AG10803 (cell line): ENCODE results near the gene RPL13.

Experiments used
- DNase-seq: peaks from one replicate; pipeline ENCODE4 v3.0.0; 2010; ENCODE audit warnings: low read depth
- H3K4me3 ChIP-seq: 2 replicates; pipeline ENCODE4 v1.5.1; 2011; ENCODE audit warnings: mild to moderate bottlenecking, low read length, control low read depth
- CTCF ChIP-seq: conservative IDR thresholded peaks from 2 replicates; pipeline ENCODE4 v1.5.1; 2011; ENCODE audit warnings: mild to moderate bottlenecking, low read length, control low read depth, inconsistent platforms

The RPL13 gene

DNA sequence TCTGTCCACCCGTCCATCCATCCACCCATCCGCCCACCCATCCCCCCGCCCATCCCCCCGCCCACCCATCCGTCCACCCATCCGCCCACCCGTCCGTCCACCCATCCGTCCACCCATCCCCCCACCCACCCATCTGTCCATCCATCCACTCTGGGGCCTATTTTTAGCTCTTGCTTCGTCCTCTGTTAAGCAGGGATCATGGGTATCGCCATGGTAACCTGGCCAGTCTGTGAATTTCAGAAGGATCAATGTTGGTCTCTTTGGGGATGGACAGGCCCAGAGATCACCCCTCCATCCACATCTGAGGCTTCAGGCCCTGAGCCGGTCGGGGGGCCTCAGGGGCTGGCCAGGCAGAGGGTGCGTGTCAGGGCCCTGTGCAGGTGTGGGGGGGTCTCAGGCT lies 37.7 kb downstream of the RPL13 start:
- H3K4me3 ChIP-seq, result no peak overlapping the region
- no peak for TF ChIP-seq CTCF
- peak; percentile 48 for DNase-seq

- TF ChIP-seq CTCF, result peak; percentile 22; the same call in 1 of the 2 replicates
- DNase-seq, result no peak
- no peak overlapping the region for H3K4me3 ChIP-seq
Measured at GRCh38 chr16:89599451-89599858, 39.0 kb downstream of the RPL13 start.

GRCh38 chr16:89599902-89600301 lies 39.4 kb downstream of the RPL13 start:
- no peak for TF ChIP-seq CTCF
- no peak for DNase-seq
- H3K4me3 ChIP-seq, result no peak overlapping the region

GRCh38 chr16:89600427-89600826 lies 39.9 kb downstream of the RPL13 start:
- H3K4me3 ChIP-seq, result no peak overlapping the region
- no peak for DNase-seq
- TF ChIP-seq CTCF, result no peak

DNA sequence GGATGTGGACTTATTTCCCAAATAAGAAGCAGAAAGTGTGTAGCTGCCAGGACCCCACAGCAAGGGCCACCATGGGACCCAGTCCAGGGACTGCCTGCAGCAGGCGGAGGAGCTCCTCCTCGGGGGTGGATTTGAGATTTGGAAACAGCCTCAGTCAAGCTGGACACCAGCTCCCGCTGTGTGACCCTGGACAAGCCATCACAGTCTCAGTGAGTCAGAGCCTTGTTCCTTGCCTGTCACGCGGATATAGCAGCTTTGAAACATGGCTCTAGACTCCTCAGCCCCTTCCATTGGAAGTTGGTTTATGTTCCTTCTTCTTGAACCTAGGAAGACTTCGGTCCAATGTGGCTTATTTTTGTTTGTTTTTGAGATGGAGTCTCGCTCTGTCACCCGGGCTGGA lies 40.5 kb downstream of the RPL13 start:
- DNase-seq, result no peak
- TF ChIP-seq CTCF, result no peak
- no peak overlapping the region for H3K4me3 ChIP-seq

DNA sequence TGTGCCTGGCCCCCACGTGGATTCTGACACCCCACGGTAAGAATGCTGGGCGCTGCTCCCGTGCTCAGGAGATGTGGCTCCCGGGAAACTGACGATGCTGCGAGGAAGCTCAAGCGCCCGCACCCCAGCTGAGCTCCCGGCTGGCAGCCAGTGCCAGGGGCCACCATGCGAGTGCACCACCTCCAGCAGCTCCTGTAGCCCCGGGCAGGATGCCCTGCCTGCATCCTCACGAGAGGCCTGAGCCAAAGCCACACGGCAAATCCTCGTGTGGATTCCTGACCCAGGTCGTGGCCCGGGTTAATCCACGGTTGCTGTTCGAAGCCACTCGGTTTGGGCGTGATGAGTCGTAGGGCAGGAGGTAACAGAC lies 41.4 kb downstream of the RPL13 start:
- no peak for DNase-seq
- no peak for TF ChIP-seq CTCF
- H3K4me3 ChIP-seq, result no peak overlapping the region

DNA sequence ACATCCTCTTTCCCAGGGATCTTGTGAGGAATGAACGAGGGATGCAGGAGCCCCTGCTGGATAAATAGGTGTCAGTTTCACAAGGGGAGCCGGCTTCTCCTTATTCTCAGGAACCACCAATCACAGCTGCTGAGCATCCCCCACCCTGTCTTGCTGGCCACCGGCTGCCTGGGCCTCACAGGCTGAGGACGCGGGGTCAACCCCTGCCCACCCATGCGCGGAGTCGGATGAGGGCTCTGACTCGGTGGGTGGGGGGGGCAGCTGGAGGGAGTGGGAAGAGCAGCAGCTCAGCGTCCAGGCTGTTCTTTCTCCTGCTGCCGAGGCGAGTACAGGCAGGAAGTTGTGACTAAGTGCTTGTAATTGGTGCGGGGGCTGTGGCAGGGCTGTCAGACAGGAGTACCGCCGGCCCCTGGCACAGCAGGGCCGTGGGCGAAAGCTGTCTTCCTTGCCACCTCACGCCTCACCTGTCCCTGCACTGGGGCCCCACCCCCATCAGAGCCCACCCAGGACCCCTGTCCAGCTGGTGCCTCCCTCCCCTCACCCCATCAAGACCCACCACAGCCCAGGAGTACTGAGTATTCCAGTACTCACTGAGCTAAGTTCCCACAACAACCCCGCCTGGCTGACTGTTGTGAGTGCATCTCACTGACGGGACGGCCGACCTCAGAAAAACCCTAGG lies 41.9 kb downstream of the RPL13 start:
- peak overlapping the region; percentile 24; the same call in 1 of the 2 replicates for H3K4me3 ChIP-seq
- peak; percentile 67 for DNase-seq

More for the DNA sequence above, 41.9 kb downstream of the RPL13 start:
- TF ChIP-seq CTCF, result no peak
